Esophagus muscularis mucosa (tissue), 4 donors: ENCODE measurements around the gene TBC1D13. TPM values are rescaled to one million over a fixed set of nuclear protein-coding genes. Genes with fewer than 3 reads are reported as not detected.
A peak's percentile ranks its signal among the peaks of the same experiment; 100 is the strongest.
"Not testable (repeated sequence)": the region's sequence is repeated elsewhere in the genome, so short reads cannot be mapped to it uniquely, and the experiment has no call there.

Experiments
- DNase-seq: peaks from one replicate; pipeline ENCODE4 v3.0.0-alpha.2; 2017; ENCODE audit errors: extremely low spot score
- H3K27ac ChIP-seq, 4 donors: fragments of 200-600 bp; sonication (generic); replicated peaks in 1 of 4; 1 replicate in 3 of 4; 2 replicates in 1 of 4; pipeline ENCODE4 v1.5.1; 2016 to 2019; ENCODE audit warnings: mild to moderate bottlenecking in 1 of 4
- H3K27me3 ChIP-seq, 4 donors: fragments of 200-600 bp; sonication (generic); one replicate each; pipeline versions ENCODE4 v1.5.1 to v1.6.0; 2016 to 2019
- H3K36me3 ChIP-seq, 4 donors: fragments of 200-600 bp; sonication (generic); one replicate each; pipeline ENCODE4 v1.5.1; 2016 to 2019
- H3K4me1 ChIP-seq, 4 donors: fragments of 200-600 bp; sonication (generic); one replicate each; pipeline ENCODE4 v1.5.1; 2016 to 2019
- H3K4me3 ChIP-seq, 4 donors: fragments of 200-600 bp; sonication (generic); 1 replicate in 2 of 4; 2 replicates in 2 of 4; pipeline ENCODE4 v1.5.1; 2016 to 2019; ENCODE audit warnings: mild to moderate bottlenecking in 4 of 4, moderate library complexity in 1 of 4
- H3K9me3 ChIP-seq, 4 donors: fragments of 200-600 bp; sonication (generic); 1 replicate in 3 of 4; 2 replicates in 1 of 4; pipeline ENCODE4 v1.5.1; 2016 to 2019
- EP300 ChIP-seq: sonication (generic); formaldehyde crosslinking; IDR thresholded peaks from one replicate; pipeline ENCODE4 v1.6.1; 2017; ENCODE audit warnings: antibody characterized with exemption
- POLR2A ChIP-seq: fragments of 450-650 bp; IDR thresholded peaks from one replicate; pipeline ENCODE4 v1.6.1; 2017; ENCODE audit warnings: antibody characterized with exemption, moderate library complexity, mild to moderate bottlenecking, low read depth
- POLR2AphosphoS5 ChIP-seq, 2 donors: sonication (generic); formaldehyde crosslinking; IDR thresholded peaks; one replicate each; pipeline ENCODE4 v1.6.1; 2017; ENCODE audit warnings: antibody characterized with exemption in 2 of 2
- WGBS: methylation state at CpG from one replicate; pipeline ENCODE4 v1.1.5; 2018; 5-methylcytosine and 5-hydroxymethylcytosine counted together
- intact Hi-C: fragments of 100-400 bp; cut with DNase I; formaldehyde crosslinking; loops from one replicate; pipeline ENCODE4 v1.15.1; 2023
- total RNA-seq, 4 donors: library from RNA; depleted of rRNA; stranded (reverse); fragments of >200 nt; gene quantifications; one replicate each; pipeline versions ENCODE4 v1.1.0 to v1.2.1, GENCODE V29; 2016
- TF ChIP-seq, protein P1 (sequence below), 3 experiments: fragments of 200-600 bp in 2 of 3; fragments of 450-650 bp in 1 of 3; sonication (generic) in 2 of 3; IDR thresholded peaks; one replicate each; pipeline ENCODE4 v1.5.1; 2017 to 2019; ENCODE audit warnings: antibody characterized with exemption in 3 of 3, mild to moderate bottlenecking in 2 of 3, moderate library complexity in 1 of 3

The TBC1D13 gene
- total RNA-seq, 4 donors from 2014 or later = 12.4 to 20.8 (median 16.1) TPM

DNA sequence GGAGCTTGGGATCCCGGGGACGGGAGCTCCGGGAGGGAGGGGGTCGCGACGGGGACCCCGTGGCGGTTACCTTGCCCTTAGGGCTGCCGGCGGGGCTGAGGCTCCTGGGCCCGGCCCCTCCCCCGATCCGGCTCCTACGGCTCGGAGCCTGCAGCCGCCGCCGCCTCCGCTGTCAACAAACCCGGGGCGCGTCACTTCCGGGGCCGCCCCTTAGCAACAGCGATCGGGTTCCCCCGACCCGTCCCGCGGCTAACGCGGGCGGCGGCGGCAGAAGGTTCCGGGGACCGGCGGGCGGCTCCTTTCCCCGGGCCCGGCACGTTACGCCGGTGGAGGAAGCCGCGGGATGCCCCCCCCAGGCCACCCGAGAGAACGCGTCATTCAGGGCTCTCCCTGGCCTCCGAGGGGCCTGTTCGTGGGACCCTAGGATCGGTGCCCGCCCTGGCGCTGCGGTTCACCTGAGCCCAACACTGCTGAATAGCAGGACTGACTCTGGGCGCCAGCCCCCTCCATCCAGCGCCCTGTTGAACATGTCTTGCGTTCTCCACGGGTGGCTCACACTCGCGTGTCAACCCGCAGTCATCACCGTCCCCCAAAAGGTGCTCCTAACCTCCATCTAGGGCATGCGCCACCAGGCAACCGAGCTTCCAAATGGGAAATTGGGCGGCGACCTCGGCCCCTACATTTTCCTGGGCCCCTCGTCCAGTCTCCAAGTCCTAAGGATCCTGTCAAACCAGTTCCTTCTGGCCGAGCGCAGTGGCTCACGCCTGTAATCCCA, 15.1 kb upstream of the TBC1D13 start, which contains the start of gene ZER1:
TSS of gene ZER1 (minus strand) at position 183 of the 775 bp plus-strand sequence. CDS start 16,362 bp downstream, outside the sequence.
- intact Hi-C loops = no loop called here
- WGBS = 2% methylated on average over 9 of the region's 72 CpGs
- no peaks in the 10 kb centered on the region for H3K27me3 ChIP-seq
- H3K4me3 ChIP-seq = peak within 1 kb of the TSS; percentile 76 to 98 (median 86)
- peaks cover 0 to 10% (median 9%) of the 10 kb centered on the region in 4 donors for H3K36me3 ChIP-seq
- peak within 1 kb of the TSS; percentile 89 to 94 (median 92) for H3K27ac ChIP-seq
- peak; percentile 98 for DNase-seq
- peaks cover 27 to 41% (median 32%) of the 10 kb centered on the region in 4 donors for H3K4me1 ChIP-seq
- H3K9me3 ChIP-seq = peaks cover 0 to 5% (median 0%) of the 10 kb centered on the region in 4 donors
- TF ChIP-seq, protein P1, sequence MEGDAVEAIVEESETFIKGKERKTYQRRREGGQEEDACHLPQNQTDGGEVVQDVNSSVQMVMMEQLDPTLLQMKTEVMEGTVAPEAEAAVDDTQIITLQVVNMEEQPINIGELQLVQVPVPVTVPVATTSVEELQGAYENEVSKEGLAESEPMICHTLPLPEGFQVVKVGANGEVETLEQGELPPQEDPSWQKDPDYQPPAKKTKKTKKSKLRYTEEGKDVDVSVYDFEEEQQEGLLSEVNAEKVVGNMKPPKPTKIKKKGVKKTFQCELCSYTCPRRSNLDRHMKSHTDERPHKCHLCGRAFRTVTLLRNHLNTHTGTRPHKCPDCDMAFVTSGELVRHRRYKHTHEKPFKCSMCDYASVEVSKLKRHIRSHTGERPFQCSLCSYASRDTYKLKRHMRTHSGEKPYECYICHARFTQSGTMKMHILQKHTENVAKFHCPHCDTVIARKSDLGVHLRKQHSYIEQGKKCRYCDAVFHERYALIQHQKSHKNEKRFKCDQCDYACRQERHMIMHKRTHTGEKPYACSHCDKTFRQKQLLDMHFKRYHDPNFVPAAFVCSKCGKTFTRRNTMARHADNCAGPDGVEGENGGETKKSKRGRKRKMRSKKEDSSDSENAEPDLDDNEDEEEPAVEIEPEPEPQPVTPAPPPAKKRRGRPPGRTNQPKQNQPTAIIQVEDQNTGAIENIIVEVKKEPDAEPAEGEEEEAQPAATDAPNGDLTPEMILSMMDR (IDR thresholded peaks at IDR 0.05) = peak in 1 of 3 experiments; percentile 22
- TF ChIP-seq POLR2AphosphoS5 (IDR thresholded peaks at IDR 0.05) = peak; percentile 89 to 95
- no peak for TF ChIP-seq EP300
- peak; percentile 63 for TF ChIP-seq POLR2A

DNA sequence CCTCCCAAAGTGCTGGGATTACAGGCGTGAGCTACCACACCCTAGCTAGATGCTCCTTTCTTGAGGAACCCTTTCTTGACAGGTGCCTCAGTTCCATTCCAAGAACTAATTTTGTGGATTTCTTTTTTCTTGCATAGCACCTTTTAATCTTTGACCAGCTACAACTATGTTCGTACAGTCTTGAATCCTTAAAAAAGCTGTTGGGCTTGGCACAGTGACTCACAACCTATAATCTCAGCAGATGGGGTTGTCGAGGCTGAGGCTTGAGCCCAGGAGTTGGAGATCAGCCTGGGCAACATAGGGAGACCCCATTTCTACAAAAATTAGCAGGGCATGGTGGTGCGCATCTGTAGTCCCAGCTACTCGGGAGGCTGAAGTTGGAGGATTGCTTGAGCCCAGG, 14.0 kb upstream of the TBC1D13 start:
- Histone ChIP-seq H3K27ac (no peak overlapping the region), H3K4me3 (no peak overlapping the region), H3K27me3 (no peaks in the 10 kb centered on the region), H3K36me3 (peaks cover 0 to 1% (median under 1%) of the 10 kb centered on the region in 4 donors), H3K4me1 (peaks cover 27 to 37% (median 32%) of the 10 kb centered on the region in 4 donors), H3K9me3 (peaks cover 0 to 5% (median 0%) of the 10 kb centered on the region in 4 donors)
- 88% methylated on average over 5 of the region's 5 CpGs for WGBS
- DNase-seq = no peak
- intact Hi-C loops = no loop called here
- TF ChIP-seq POLR2A (no peak), EP300 (no peak), POLR2AphosphoS5 (IDR thresholded peaks at IDR 0.05) (no peak)
- TF ChIP-seq, protein P1 (IDR thresholded peaks at IDR 0.05) = no peak

DNA sequence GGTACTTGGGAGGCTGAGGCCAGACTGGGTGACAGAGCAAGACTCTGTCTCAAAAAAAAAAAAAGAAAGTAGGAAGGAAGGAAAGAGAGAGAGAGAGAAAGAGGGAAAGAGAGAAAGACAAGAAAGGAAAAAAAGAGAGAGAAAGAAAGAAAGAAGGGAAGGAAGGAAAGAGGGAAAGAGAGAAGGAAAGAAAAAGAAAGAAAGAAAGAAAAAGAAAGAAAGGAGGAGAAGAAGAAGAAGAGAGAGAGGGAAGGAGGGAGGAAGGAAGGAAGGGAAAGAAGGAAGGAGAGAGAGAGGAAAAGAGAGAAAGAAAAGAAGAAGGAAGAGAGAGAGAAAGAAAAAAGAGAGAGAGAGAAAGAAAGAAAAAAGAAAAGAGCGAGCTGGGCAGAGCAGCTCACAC, 12.2 kb upstream of the TBC1D13 start:
- H3K27me3 ChIP-seq = no peaks in the 10 kb centered on the region
- no peak overlapping the region for H3K4me3 ChIP-seq
- peaks cover 16 to 21% (median 21%) of the 10 kb centered on the region in 4 donors for H3K4me1 ChIP-seq
- no peak for TF ChIP-seq EP300
- TF ChIP-seq POLR2AphosphoS5 (IDR thresholded peaks at IDR 0.05) = no peak
- TF ChIP-seq, protein P1 (IDR thresholded peaks at IDR 0.05) = no peak
- TF ChIP-seq POLR2A = no peak
- DNase-seq = no peak
- peaks cover 0 to 5% (median 0%) of the 10 kb centered on the region in 4 donors for H3K9me3 ChIP-seq
- H3K27ac ChIP-seq = no peak overlapping the region
- intact Hi-C loops = no loop called here
- 96% methylated on average over 1 of the region's 1 CpG for WGBS
- H3K36me3 ChIP-seq = no peaks in the 10 kb centered on the region

DNA sequence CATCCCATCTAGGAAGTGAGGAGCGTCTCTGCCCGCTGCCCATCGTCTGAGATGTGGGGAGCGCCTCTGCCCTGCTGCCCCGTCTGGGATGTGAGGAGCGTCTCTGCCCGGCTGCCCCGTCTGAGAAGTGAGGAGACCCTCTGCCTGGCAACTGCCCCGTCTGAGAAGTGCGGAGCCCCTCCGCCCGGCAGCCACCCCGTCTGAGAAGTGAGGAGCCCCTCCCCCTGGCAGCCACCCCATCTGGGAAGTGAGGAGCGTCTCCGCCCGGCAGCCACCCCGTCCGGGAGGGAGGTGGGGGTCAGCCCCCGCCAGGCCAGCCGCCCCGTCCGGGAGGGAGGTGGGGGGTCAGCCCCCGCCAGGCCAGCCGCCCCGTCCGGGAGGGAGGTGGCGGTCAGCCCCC, 7.0 kb upstream of the TBC1D13 start:
- 94% methylated on average over 5 of the region's 27 CpGs for WGBS
- intact Hi-C loops, H3K4me3 ChIP-seq, H3K27me3 ChIP-seq, H3K27ac ChIP-seq, H3K9me3 ChIP-seq, DNase-seq, H3K36me3 ChIP-seq: not testable (repeated sequence)
- H3K4me1 ChIP-seq = peaks cover 0 to 13% (median 11%) of the 10 kb centered on the region in 4 donors

DNA sequence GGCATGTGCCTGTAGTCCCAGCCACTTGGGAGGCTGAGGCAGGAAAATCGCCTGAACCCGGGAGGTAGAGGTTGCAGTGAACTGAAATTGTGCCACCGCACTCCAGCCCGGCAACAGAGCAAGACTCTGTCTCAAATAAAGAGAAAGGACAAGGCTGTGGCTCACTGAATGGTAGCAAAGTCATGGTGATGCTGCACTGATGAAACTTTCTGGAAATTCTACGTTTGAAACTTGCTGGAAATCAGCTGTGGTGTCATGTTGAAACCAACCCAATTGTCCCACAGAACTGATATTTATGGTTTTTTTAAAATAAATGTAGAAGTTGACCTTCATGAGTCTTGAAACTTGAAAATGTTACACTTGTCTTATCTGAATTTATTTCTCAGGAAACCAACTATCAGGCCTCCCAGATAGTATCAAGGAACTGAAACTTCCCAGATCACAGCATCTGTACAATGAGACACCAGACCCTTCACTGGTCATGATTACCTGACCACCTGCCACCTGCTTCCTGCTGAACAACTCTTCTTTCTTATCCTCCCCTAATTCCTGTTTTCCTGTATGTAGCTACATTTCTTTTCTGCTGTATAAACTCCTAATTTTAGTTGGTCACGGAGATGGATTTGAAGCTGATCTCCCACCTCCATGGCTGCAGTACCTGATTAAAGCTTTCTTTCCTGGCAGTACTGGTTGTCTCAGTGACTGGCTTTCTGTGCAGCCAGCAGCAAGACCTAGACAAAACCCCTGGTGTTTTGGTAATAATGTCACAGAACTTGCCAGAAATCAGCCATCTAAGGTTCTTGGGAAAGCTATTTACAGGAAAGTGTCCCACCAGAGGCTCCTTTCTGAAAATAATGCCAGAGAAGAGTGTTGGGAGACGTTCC, 5.6 kb upstream of the TBC1D13 start:
- Histone ChIP-seq H3K4me1 (peaks cover 2 to 16% (median 13%) of the 10 kb centered on the region in 4 donors), H3K36me3 (no peaks in the 10 kb centered on the region), H3K27ac (no peak overlapping the region), H3K27me3 (no peaks in the 10 kb centered on the region), H3K9me3 (no peaks in the 10 kb centered on the region), H3K4me3 (no peak overlapping the region)
- intact Hi-C loops = no loop called here
- DNase-seq = no peak
- TF ChIP-seq, protein P1 (IDR thresholded peaks at IDR 0.05) = no peak
- no peak for TF ChIP-seq EP300
- no peak for TF ChIP-seq POLR2AphosphoS5 (IDR thresholded peaks at IDR 0.05)
- 77% methylated on average over 7 of the region's 7 CpGs for WGBS
